ENCODE measurements around the gene SFMBT1.

SFMBT1 gene

DNA sequence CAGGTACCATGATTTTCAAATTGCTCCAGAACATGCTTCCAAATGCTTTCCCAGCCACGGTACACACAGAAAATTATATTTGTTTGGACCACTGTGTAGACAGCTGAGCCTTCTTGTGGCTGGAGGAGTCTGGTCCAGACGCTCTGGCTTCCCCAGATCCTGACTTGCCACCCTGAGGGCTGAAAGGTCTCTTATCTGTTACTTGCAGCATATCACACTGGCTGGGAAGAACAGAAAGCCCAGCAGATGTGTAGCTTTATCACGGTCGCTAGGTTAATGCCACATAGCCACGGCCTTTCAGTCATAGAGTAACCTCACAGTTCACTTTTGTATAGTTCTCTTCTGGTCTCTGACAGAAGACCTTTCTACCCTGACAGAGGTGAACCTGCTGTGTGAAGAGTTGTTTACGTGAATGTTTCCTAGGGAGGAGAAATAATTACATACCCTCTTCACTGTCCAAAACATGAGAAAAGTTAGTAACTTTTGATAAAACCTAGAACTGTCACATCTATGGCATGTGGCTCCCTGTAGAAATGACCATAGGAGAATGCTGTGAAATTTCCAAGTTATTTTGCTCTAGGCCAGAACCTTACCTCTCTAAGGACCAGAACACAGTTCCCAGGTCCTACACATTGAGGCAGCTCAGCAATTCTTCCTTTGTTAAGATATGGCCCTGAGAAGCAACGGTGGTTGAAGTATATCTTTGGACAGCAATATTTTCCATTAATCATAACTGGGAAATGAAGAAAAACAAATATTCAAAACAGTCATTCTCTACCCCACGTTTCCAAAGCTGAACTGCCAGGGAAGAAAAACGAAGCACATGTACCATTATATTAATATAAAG lies 132.8 kb downstream of the SFMBT1 start:
- no peak for DNase-seq (ENCODE audit: low read depth)
- H3K4me3 ChIP-seq (replicated peaks; ENCODE audit: low read depth, low read length) = no peak overlapping the region
- TF ChIP-seq, protein P1, sequence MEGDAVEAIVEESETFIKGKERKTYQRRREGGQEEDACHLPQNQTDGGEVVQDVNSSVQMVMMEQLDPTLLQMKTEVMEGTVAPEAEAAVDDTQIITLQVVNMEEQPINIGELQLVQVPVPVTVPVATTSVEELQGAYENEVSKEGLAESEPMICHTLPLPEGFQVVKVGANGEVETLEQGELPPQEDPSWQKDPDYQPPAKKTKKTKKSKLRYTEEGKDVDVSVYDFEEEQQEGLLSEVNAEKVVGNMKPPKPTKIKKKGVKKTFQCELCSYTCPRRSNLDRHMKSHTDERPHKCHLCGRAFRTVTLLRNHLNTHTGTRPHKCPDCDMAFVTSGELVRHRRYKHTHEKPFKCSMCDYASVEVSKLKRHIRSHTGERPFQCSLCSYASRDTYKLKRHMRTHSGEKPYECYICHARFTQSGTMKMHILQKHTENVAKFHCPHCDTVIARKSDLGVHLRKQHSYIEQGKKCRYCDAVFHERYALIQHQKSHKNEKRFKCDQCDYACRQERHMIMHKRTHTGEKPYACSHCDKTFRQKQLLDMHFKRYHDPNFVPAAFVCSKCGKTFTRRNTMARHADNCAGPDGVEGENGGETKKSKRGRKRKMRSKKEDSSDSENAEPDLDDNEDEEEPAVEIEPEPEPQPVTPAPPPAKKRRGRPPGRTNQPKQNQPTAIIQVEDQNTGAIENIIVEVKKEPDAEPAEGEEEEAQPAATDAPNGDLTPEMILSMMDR (IDR thresholded peaks at IDR 0.05; ENCODE audit: low read length, missing control alignments) = no peak

DNA sequence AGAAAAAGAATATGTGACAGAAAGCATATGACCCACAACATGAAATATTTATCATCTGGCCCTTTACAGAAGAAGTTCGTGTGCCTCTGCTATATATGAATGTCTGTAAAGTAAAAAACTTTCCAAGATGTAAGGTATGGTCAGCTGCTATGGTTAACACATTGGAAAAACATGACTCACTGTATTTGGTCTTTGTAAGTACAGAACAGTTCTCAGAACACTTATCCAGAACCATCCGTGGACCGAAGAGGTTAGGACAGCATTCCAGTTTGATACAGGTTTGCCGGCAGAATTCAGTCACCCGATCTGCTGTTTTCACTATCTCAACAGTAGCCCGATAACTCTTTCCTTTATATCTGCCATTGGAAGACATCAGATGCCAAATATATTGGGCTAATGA lies 135.1 kb downstream of the SFMBT1 start:
- no peak for DNase-seq (ENCODE audit: low read depth)
- TF ChIP-seq, protein P1 (IDR thresholded peaks at IDR 0.05; ENCODE audit: low read length, missing control alignments) = no peak
- no peak overlapping the region for H3K4me3 ChIP-seq (replicated peaks; ENCODE audit: low read depth, low read length)

DNA sequence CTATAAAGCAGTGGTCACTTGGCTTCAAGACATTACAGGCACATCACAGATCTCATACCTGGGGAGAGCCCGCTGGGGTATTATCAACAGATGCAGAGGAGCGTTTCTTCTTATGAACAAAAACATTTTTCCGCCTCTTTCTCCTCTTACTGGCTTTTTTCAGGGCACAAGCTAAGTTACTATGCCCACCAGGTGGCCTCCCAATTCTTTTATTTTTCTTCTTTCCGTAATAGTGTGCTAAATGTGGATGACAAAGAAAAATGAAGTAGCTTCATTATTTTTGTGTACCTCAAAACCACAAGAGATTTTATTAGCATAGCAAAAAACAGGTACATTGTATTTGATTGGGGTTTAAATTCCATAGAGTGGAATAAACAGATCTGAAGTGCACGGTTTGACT lies 138.4 kb downstream of the SFMBT1 start:
- no peak for DNase-seq (ENCODE audit: low read depth)
- H3K4me3 ChIP-seq (replicated peaks; ENCODE audit: low read depth, low read length) = no peak overlapping the region
- TF ChIP-seq, protein P1 (IDR thresholded peaks at IDR 0.05; ENCODE audit: low read length, missing control alignments) = no peak

DNA sequence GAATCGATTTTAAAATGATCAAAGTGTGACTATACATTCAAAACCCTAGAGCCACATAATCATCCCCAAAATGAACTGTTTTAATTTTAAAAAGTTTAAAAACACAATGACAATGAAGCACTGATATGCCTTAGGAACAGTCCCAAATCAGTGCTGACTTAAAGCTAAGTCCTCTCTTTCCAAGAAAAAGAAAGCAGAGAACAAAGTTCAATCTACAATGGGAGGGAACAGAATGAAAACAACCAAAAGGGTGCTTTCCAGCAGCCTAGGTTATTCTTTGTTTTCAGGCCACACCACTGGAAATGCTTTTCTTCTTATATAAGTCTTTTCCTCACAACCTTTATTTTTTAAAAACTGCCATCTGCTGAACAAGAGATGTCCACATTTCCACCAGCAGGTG lies 141.3 kb downstream of the SFMBT1 start:
- no peak for DNase-seq (ENCODE audit: low read depth)
- no peak overlapping the region for H3K4me3 ChIP-seq (replicated peaks; ENCODE audit: low read depth, low read length)
- TF ChIP-seq, protein P1 (IDR thresholded peaks at IDR 0.05; ENCODE audit: low read length, missing control alignments) = no peak

DNA sequence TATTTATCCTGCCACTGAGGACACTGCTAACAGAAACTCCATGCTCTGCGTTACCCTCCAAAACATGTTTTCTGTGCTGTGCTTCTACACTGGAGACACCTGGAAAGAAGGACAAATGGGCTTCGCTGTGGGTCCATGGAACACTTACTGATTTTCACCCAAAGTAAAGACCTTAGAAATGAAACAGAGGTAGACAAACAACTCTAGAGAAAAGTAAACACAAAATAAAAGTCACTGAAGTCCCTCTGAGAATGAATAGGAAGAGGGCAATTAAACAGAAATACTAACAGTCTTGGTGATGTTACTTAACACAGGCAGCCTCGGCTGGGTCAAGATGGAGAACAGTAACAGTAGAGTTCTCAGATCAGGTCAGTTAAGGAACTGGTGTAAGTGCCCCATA lies 141.9 kb downstream of the SFMBT1 start:
- H3K4me3 ChIP-seq (replicated peaks; ENCODE audit: low read depth, low read length) = no peak overlapping the region
- DNase-seq (ENCODE audit: low read depth) = no peak
- TF ChIP-seq, protein P1 (IDR thresholded peaks at IDR 0.05; ENCODE audit: low read length, missing control alignments) = no peak

DNA sequence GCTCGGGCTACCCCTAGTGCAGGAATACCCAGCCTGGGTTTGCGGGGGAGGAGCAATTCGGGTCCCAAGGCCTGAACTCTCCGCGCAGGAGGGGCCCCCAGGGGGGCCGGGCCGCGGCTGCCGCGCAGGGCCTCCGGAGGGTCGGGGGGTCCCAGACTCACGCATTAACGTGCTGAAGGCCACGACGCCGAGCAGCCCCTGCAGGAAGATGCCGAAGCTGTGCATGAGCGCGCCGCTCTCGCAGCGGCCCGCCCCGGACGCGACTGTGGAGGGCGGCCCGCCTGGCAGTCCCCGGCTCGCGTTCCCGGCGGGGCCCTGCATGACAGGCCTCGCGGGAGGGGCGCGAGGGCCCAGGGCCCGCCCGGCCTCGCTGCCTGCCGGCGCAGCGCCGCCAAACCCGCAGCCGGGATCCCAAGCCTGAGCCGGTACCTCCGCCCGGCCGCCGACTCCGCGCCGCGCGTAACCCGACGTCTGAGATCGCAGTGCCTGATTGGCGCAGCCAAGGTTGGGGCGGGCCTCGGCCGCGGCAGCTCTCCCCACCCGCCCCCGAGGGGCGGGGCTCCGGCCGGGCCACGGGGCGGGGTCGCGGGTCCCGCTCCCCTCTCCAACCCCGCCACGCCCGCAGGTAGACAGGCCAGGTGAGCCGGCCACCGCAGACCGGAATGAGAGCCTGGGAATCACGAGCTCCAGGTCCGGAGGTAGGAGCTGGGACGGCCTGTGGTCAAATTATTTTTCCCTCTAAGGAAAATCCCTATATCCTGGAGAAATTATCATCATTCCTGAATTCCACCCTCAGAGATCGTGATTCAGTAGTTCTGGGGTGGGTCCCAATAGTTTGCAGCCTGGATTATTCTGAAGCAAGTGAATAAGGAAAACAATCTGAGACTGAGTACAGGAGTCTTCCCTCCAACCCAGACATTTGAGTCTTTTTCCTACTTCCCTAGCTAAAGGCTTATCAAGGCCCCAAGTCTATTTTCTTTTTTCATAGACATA lies 148.4 kb downstream of the SFMBT1 start, which contains the start of gene STIMATE:
Gene STIMATE (minus strand): TSS at position 419 of the 993 bp plus-strand sequence. CDS start 98 bp downstream, at position 321.
- TF ChIP-seq, protein P1 (IDR thresholded peaks at IDR 0.05; ENCODE audit: low read length, missing control alignments) = no peak
- DNase-seq (ENCODE audit: low read depth) = peak; percentile 76

More for the DNA sequence above, 148.4 kb downstream of the SFMBT1 start, which contains the start of gene STIMATE:
- H3K4me3 ChIP-seq (replicated peaks; ENCODE audit: low read depth, low read length) = peak within 1 kb of the TSS; percentile 78

Measured in fibroblast of pulmonary artery (primary cell).